WERI-Rb-1 (cell line): ENCODE data around the gene TRPM3.

Experiments
- DNase-seq: peaks from one replicate; pipeline ENCODE4 v3.0.0-alpha.2; 2020
- H3K27ac ChIP-seq: fragments of 250-450 bp; sonication (Bioruptor Pico); 2 replicates; pipeline ENCODE4 v1.5.1; 2020; ENCODE audit warnings: mild to moderate bottlenecking, moderate library complexity
- H3K27me3 ChIP-seq: fragments of 250-450 bp; sonication (Bioruptor Pico); 2 replicates; pipeline ENCODE4 v1.5.1; 2021; ENCODE audit warnings: mild to moderate bottlenecking, low read depth, moderate library complexity; ENCODE audit not compliant: insufficient read depth, severe bottlenecking
- H3K36me3 ChIP-seq: fragments of 250-450 bp; sonication (Bioruptor Pico); 2 replicates; pipeline ENCODE4 v1.5.1; 2020; ENCODE audit warnings: mild to moderate bottlenecking, moderate library complexity
- H3K4me3 ChIP-seq: 2 replicates; pipeline ENCODE4 v1.5.1; 2011; ENCODE audit warnings: low read depth, mild to moderate bottlenecking, control low read depth, low read length
- H3K9me3 ChIP-seq: fragments of 250-450 bp; sonication (Bioruptor Pico); 2 replicates; pipeline ENCODE4 v1.5.1; 2021; ENCODE audit warnings: mild to moderate bottlenecking, moderate library complexity; ENCODE audit not compliant: severe bottlenecking
- CTCF ChIP-seq: IDR thresholded peaks from 2 replicates; pipeline ENCODE4 v1.5.1; 2011; ENCODE audit warnings: low read depth, mild to moderate bottlenecking, control low read depth, inconsistent platforms, low read length

The TRPM3 gene

GRCh38 chr9:70934642-70935041, 186.8 kb downstream of the TRPM3 start:
- no peaks in the 10 kb centered on the region for H3K36me3 ChIP-seq
- no peak overlapping the region for H3K4me3 ChIP-seq
- no peaks in the 10 kb centered on the region for H3K27me3 ChIP-seq
- no peak overlapping the region for H3K27ac ChIP-seq
- TF ChIP-seq CTCF: no peak
- H3K9me3 ChIP-seq: peaks cover 3% of the 10 kb centered on the region
- no peak for DNase-seq

- no peak for DNase-seq
- Histone ChIP-seq H3K4me3 (no peak overlapping the region), H3K27me3 (no peaks in the 10 kb centered on the region), H3K9me3 (peaks cover under 1% of the 10 kb centered on the region), H3K27ac (no peak overlapping the region), H3K36me3 (no peaks in the 10 kb centered on the region)
- no peak for TF ChIP-seq CTCF
Observed at GRCh38 chr9:70933321-70933720, 188.1 kb downstream of the TRPM3 start.

GRCh38 chr9:70932097-70932496, 189.3 kb downstream of the TRPM3 start:
- Histone ChIP-seq H3K9me3 (no peaks in the 10 kb centered on the region), H3K36me3 (no peaks in the 10 kb centered on the region), H3K27me3 (no peaks in the 10 kb centered on the region), H3K27ac (no peak overlapping the region), H3K4me3 (no peak overlapping the region)
- no peak for TF ChIP-seq CTCF
- no peak for DNase-seq

GRCh38 chr9:70927530-70927929, 193.9 kb downstream of the TRPM3 start:
- Histone ChIP-seq H3K9me3 (no peaks in the 10 kb centered on the region), H3K36me3 (no peaks in the 10 kb centered on the region), H3K27me3 (no peaks in the 10 kb centered on the region), H3K27ac (no peak overlapping the region), H3K4me3 (no peak overlapping the region)
- no peak for DNase-seq
- TF ChIP-seq CTCF: no peak

GRCh38 chr9:70924895-70925547, 196.4 kb downstream of the TRPM3 start:
- Histone ChIP-seq H3K27ac (no peak overlapping the region), H3K4me3 (no peak overlapping the region)
- TF ChIP-seq CTCF: peak; percentile 72

GRCh38 chr9:70924380-70924779, 197.0 kb downstream of the TRPM3 start:
- no peak for TF ChIP-seq CTCF
- DNase-seq: no peak
- Histone ChIP-seq H3K27me3 (no peaks in the 10 kb centered on the region), H3K4me3 (no peak overlapping the region), H3K36me3 (no peaks in the 10 kb centered on the region), H3K9me3 (no peaks in the 10 kb centered on the region), H3K27ac (no peak overlapping the region)

More at GRCh38 chr9:70924895-70925547, 196.4 kb downstream of the TRPM3 start:
- no peaks in the 10 kb centered on the region for H3K36me3 ChIP-seq
- H3K9me3 ChIP-seq: no peaks in the 10 kb centered on the region
- peak; percentile 47 for DNase-seq
- H3K27me3 ChIP-seq: no peaks in the 10 kb centered on the region
